HG03354 (cell line): Measurements from ENCODE around the gene MYOF.

Experiments
- ATAC-seq: cut with Tn5 transposase; IDR thresholded peaks from one replicate; pipeline ENCODE4 v1.9.1; 2021; ENCODE audit warnings: mild to moderate bottlenecking; ENCODE audit not compliant: unreplicated experiment, poor library complexity, severe bottlenecking

The MYOF gene

GRCh38 chr10:93403152-93404047 lies 78.7 kb downstream of the MYOF start:
- ATAC-seq: no peak

GRCh38 chr10:93402192-93402591 lies 79.9 kb downstream of the MYOF start:
- no peak for ATAC-seq

- no peak for ATAC-seq
These were observed 83.6 kb downstream of the MYOF start for GRCh38 chr10:93398528-93398927.

- no peak for ATAC-seq
These were observed 85.1 kb downstream of the MYOF start for GRCh38 chr10:93397020-93397419.

GRCh38 chr10:93393211-93393610 lies 88.9 kb downstream of the MYOF start:
- ATAC-seq: no peak

- ATAC-seq: no peak
These were observed 90.0 kb downstream of the MYOF start for GRCh38 chr10:93392121-93392520.

GRCh38 chr10:93390306-93391090 lies 91.6 kb downstream of the MYOF start:
- no peak for ATAC-seq

- ATAC-seq: no peak
These were observed 95.3 kb downstream of the MYOF start for GRCh38 chr10:93386631-93387369.

GRCh38 chr10:93385345-93385744 lies 96.8 kb downstream of the MYOF start:
- no peak for ATAC-seq

- ATAC-seq: no peak
These were observed 98.1 kb downstream of the MYOF start for GRCh38 chr10:93384006-93384405.

GRCh38 chr10:93383562-93383981 lies 98.6 kb downstream of the MYOF start:
- ATAC-seq: no peak

GRCh38 chr10:93379731-93380575 lies 102.2 kb downstream of the MYOF start:
- ATAC-seq: no peak

- no peak for ATAC-seq
These were observed 103.0 kb downstream of the MYOF start for GRCh38 chr10:93378997-93379730.

GRCh38 chr10:93378039-93378438 lies 104.1 kb downstream of the MYOF start:
- no peak for ATAC-seq

- peak; percentile 81 for ATAC-seq
These were observed 105.5 kb downstream of the MYOF start for GRCh38 chr10:93376372-93377293.

- no peak for ATAC-seq
These were observed 111.2 kb downstream of the MYOF start for GRCh38 chr10:93370961-93371360.

- ATAC-seq: no peak
These were observed 112.5 kb downstream of the MYOF start for GRCh38 chr10:93369588-93370164.
